Stimulated activated CD8-positive, alpha-beta memory T cell treated with anti-CD3 and anti-CD28 coated beads, Interleukin-4, amount 100 ng/mL, for 48 hours (primary cell): Measurements from ENCODE around the gene CEBPE.

Source experiments
- DNase-seq: peaks from one replicate; pipeline ENCODE4 v3.0.0-alpha.2; 2020

CEBPE gene

GRCh38 chr14:23071244-23071920 is 47.7 kb downstream of the CEBPE start:
- peak; percentile 82 for DNase-seq

- peak; percentile 22 for DNase-seq
These were observed 48.6 kb downstream of the CEBPE start for GRCh38 chr14:23070262-23071129.

GRCh38 chr14:23069413-23069806 is 49.6 kb downstream of the CEBPE start:
- DNase-seq, result peak; percentile 25

GRCh38 chr14:23068789-23069412 is 50.2 kb downstream of the CEBPE start:
- DNase-seq, result peak; percentile 79

GRCh38 chr14:23067847-23068788 is 50.9 kb downstream of the CEBPE start:
- DNase-seq, result peak; percentile 26
